ENCODE data around the gene SIN3B. TPM values are rescaled to one million over a fixed set of nuclear protein-coding genes. Genes with fewer than 3 reads are reported as not detected.

SIN3B gene
- total and polyA plus RNA-seq, 2 of the 13 experiments (the other 11 are each of a cell fraction or from before 2014, with no cell fraction given) = 12.9 to 25.7 TPM

DNA sequence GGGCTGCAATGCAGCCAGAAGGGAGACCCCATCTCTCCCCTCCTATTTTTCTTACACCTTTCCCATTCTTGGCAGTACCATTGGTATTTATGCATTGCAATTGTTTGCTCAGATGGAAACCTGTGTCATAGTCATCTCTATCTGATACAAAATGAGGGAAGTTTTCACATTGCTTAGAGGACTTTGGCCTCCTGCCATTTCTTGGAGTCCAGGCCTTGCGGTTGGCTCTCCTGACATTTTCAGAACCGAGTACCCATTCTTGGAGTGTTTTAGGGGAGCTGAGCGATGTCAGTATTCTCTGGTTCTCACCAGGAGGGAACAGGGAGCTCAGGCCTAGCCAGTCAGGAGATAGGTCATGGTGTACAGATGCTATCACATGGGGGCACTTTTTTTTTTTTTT lies 1.5 kb downstream of the SIN3B start:
- Histone ChIP-seq H3K9me3 (ENCODE audit: low read length) (no peaks in the 10 kb centered on the region), H3K4me1 (ENCODE audit: insufficient read depth, low read length) (peaks cover 14% of the 10 kb centered on the region), H3K27ac (ENCODE audit: extremely low read length, insufficient read depth, low read length) (no peak overlapping the region), H3K36me3 (replicated peaks in 1 of 2; ENCODE audit: control insufficient read depth in 1 of 2, insufficient read depth in 2 of 2, low read length in 2 of 2) (peaks cover 18 to 25% of the 10 kb centered on the region in 2 experiments), H3K9ac (ENCODE audit: insufficient read depth, low read depth, low read length) (0 out of 2 replicates have a peak overlapping the region, but pooled peaks have one; percentile 86), H3K79me2 (ENCODE audit: insufficient read depth, low read length) (peaks cover 11% of the 10 kb centered on the region), H3K4me2 (ENCODE audit: low read depth, low read length) (peak overlapping the region; percentile 89), H3K27me3 (ENCODE audit: control insufficient read depth in 1 of 2, insufficient read depth in 2 of 2, low read length in 2 of 2) (no peaks in the 10 kb centered on the region; a peak in 2 of 5 replicates), H4K20me1 (ENCODE audit: insufficient read depth, low read length) (no peaks in the 10 kb centered on the region), H2AFZ (ENCODE audit: low read length) (no peak overlapping the region), H3K4me3 (replicated peaks in 1 of 3; ENCODE audit: insufficient read depth in 1 of 3, low read depth in 2 of 3, low read length in 3 of 3) (peak overlapping the region; percentile 94 to 98 (median 96); a peak in 4 of 6 replicates)
- intact Hi-C loops (cut with micrococcal nuclease; ENCODE audit: unreplicated experiment) (no loop called here), in situ Hi-C loops (cut with HindIII; ENCODE audit: extremely low pct_ligation_motif_present, low pct_unique_long_range_greater_than_20kb) (no loop called here)
- no peak for FAIRE-seq
- no peak for DNase-seq (ENCODE audit: low spot score)
- ChIA-PET CTCF (ENCODE audit: low intra/inter-chr PET ratio, low total read pairs) (no interaction called here), POLR2A (no interaction called here)
- no peak for ATAC-seq
- TF ChIP-seq ZNF160 (CRISPR knock-in tag; IDR thresholded peaks at IDR 0.05) = no peak
- TF ChIP-seq NONO (IDR thresholded peaks at IDR 0.05) = no peak
- no peak for TF ChIP-seq NONO (CRISPR knock-in tag; conservative IDR thresholded peaks at IDR 0.05)
- no peak for TF ChIP-seq HNF4A (CRISPR knock-in tag; IDR thresholded peaks at IDR 0.05)
- TF ChIP-seq, protein P1, sequence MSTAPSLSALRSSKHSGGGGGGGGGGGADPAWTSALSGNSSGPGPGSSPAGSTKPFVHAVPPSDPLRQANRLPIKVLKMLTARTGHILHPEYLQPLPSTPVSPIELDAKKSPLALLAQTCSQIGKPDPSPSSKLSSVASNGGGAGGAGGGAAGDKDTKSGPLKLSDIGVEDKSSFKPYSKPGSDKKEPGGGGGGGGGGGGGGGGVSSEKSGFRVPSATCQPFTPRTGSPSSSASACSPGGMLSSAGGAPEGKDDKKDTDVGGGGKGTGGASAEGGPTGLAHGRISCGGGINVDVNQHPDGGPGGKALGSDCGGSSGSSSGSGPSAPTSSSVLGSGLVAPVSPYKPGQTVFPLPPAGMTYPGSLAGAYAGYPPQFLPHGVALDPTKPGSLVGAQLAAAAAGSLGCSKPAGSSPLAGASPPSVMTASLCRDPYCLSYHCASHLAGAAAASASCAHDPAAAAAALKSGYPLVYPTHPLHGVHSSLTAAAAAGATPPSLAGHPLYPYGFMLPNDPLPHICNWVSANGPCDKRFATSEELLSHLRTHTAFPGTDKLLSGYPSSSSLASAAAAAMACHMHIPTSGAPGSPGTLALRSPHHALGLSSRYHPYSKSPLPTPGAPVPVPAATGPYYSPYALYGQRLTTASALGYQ (CRISPR knock-in tag; IDR thresholded peaks at IDR 0.05) = no peak
- TF ChIP-seq ZIK1 (CRISPR knock-in tag; IDR thresholded peaks at IDR 0.05; ENCODE audit: borderline replicate concordance, low read depth) = no peak
- TF ChIP-seq ZNF841 (CRISPR knock-in tag; IDR thresholded peaks at IDR 0.05; ENCODE audit: borderline replicate concordance) = no peak
- no peak for TF ChIP-seq FOXA3 (CRISPR knock-in tag; IDR thresholded peaks at IDR 0.05)
- TF ChIP-seq MAF1 (CRISPR knock-in tag; IDR thresholded peaks at IDR 0.05; ENCODE audit: borderline replicate concordance) = no peak
- no peak for TF ChIP-seq CHD2 (IDR thresholded peaks at IDR 0.05; ENCODE audit: low read depth, low read length)
- TF ChIP-seq DNMT3B (CRISPR knock-in tag; conservative IDR thresholded peaks at IDR 0.05) = no peak
- TF ChIP-seq, protein P2, sequence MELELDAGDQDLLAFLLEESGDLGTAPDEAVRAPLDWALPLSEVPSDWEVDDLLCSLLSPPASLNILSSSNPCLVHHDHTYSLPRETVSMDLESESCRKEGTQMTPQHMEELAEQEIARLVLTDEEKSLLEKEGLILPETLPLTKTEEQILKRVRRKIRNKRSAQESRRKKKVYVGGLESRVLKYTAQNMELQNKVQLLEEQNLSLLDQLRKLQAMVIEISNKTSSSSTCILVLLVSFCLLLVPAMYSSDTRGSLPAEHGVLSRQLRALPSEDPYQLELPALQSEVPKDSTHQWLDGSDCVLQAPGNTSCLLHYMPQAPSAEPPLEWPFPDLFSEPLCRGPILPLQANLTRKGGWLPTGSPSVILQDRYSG (CRISPR knock-in tag; IDR thresholded peaks at IDR 0.05) = no peak
- no peak for TF ChIP-seq GATA4 (IDR thresholded peaks at IDR 0.05; ENCODE audit: borderline replicate concordance, low read depth)
- no peak for TF ChIP-seq BRD4 (CRISPR knock-in tag; IDR thresholded peaks at IDR 0.05)
- no peak for TF ChIP-seq THYN1 (CRISPR knock-in tag; IDR thresholded peaks at IDR 0.05; ENCODE audit: borderline replicate concordance, low read depth)
- TF ChIP-seq ARNTL (CRISPR knock-in tag; IDR thresholded peaks at IDR 0.05) = no peak
- no peak for TF ChIP-seq KDM3A (CRISPR knock-in tag; IDR thresholded peaks at IDR 0.05; ENCODE audit: low read depth)
- TF ChIP-seq FIP1L1 (IDR thresholded peaks at IDR 0.05; ENCODE audit: borderline replicate concordance, insufficient read depth, low read depth, low read length) = no peak
- no peak for TF ChIP-seq ZNF331 (CRISPR knock-in tag; IDR thresholded peaks at IDR 0.05)
- no peak for TF ChIP-seq NR2F1 (CRISPR knock-in tag; IDR thresholded peaks at IDR 0.05)
- TF ChIP-seq, protein P3, sequence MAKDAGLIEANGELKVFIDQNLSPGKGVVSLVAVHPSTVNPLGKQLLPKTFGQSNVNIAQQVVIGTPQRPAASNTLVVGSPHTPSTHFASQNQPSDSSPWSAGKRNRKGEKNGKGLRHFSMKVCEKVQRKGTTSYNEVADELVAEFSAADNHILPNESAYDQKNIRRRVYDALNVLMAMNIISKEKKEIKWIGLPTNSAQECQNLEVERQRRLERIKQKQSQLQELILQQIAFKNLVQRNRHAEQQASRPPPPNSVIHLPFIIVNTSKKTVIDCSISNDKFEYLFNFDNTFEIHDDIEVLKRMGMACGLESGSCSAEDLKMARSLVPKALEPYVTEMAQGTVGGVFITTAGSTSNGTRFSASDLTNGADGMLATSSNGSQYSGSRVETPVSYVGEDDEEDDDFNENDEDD (CRISPR knock-in tag; IDR thresholded peaks at IDR 0.05; ENCODE audit: borderline replicate concordance) = no peak
- 93% methylated on average over 3 of the region's 3 CpGs for WGBS (ENCODE audit: low lambda C conversion rate)
- no TSS peak for BruUV-seq (replicated peaks)
